Measurements from ENCODE around the gene INPP4B. TPM values are rescaled to one million over a fixed set of nuclear protein-coding genes. Genes with fewer than 3 reads are reported as not detected.

The INPP4B gene
- total RNA-seq, 1 experiment from 2014 or later = 14.3 TPM

GRCh38 chr4:142085513-142086292 lies 760.4 kb downstream of the INPP4B start:
- ATAC-seq (no peak), DNase-seq (ENCODE audit: low read depth, low spot score) (no peak)
- Histone ChIP-seq H3K4me1 (ENCODE audit: control insufficient read depth in 1 of 2, insufficient read depth in 2 of 2, low read length in 2 of 2) (peaks cover 0 to 4% of the 10 kb centered on the region in 2 experiments; a peak in 2 of 4 replicates), H3K9ac (ENCODE audit: low read length) (no peak overlapping the region), H3K4me3 (replicated peaks in 1 of 2; ENCODE audit: low read depth in 1 of 2, low read length in 2 of 2) (no peak overlapping the region), H3K4me2 (ENCODE audit: low read length) (no peak overlapping the region), H4K20me1 (ENCODE audit: insufficient read depth) (no peaks in the 10 kb centered on the region), H3K9me2 (ENCODE audit: insufficient read depth) (no peaks in the 10 kb centered on the region), H3K27me3 (ENCODE audit: insufficient read depth, low read length) (no peaks in the 10 kb centered on the region), H3K9me3 (ENCODE audit: control insufficient read depth in 1 of 2, insufficient read depth in 1 of 2, low read depth in 1 of 2, low read length in 2 of 2) (no peaks in the 10 kb centered on the region), H3K27ac (ENCODE audit: low read depth, low read length) (no peak overlapping the region), H2AFZ (ENCODE audit: low read depth, low read length, poor library complexity, severe bottlenecking) (no peak overlapping the region), H3K79me2 (ENCODE audit: insufficient read depth, low read length) (no peaks in the 10 kb centered on the region), H3K36me3 (ENCODE audit: control insufficient read depth in 1 of 2, insufficient read depth in 2 of 2, low read length in 2 of 2) (no peaks in the 10 kb centered on the region)
- no TSS peak for BruUV-seq (replicated peaks)
- CTCF ChIA-PET = no interaction called here
- intact Hi-C loops (cut with micrococcal nuclease) = no loop called here
- TF ChIP-seq SRF (IDR thresholded peaks at IDR 0.05; ENCODE audit: low read depth) = no peak
- no peak for TF ChIP-seq ZNF274 (IDR thresholded peaks at IDR 0.05; ENCODE audit: low read depth, low read length)
- no peak for TF ChIP-seq EZH2phosphoT487 (IDR thresholded peaks at IDR 0.05; ENCODE audit: borderline replicate concordance)
- no peak for TF ChIP-seq JUND (IDR thresholded peaks at IDR 0.05)
- no peak for TF ChIP-seq EZH2 (IDR thresholded peaks at IDR 0.05)
- no peak for TF ChIP-seq YY1 (IDR thresholded peaks at IDR 0.05; ENCODE audit: extremely low read depth, insufficient replicate concordance, low read depth, low read length)
- no peak for TF ChIP-seq RAD21 (IDR thresholded peaks at IDR 0.05; ENCODE audit: low read depth)
- TF ChIP-seq CBX3 (IDR thresholded peaks at IDR 0.05; ENCODE audit: low read depth) = no peak
- no peak for TF ChIP-seq FOSL1 (IDR thresholded peaks at IDR 0.05; ENCODE audit: low read depth)
- TF ChIP-seq ZFX (IDR thresholded peaks at IDR 0.05) = no peak
- POLR2A ChIA-PET = no interaction called here
- RAD21 ChIA-PET (ENCODE audit: low non-redundant PET in 1 of 2, low total read pairs in 2 of 2, uncharacterized antibody in 2 of 2, unreplicated experiment in 2 of 2) = no interaction called here

DNA sequence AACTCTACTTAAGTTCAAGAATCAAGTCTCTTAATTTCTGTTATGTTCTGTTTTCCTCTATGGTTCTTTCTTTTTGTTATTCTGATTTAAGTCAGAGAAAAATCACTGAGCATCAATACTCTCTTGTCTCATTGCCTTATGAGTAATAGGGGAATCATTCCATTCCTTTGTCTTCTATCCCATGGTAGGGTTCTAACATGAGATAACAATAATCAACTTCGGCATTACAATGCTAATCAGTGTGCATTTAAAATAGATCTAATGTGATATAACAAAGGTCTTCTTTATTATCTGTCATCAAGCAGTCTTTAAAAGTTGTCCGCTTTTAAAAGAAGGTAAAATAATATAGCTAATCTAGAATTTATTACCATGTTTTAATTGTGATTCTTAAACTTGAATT lies 762.8 kb downstream of the INPP4B start:
- CTCF ChIA-PET = no interaction called here

More for the DNA sequence above, 762.8 kb downstream of the INPP4B start:
- Histone ChIP-seq H3K79me2 (ENCODE audit: insufficient read depth, low read length) (no peaks in the 10 kb centered on the region), H3K9me2 (ENCODE audit: insufficient read depth) (no peaks in the 10 kb centered on the region), H4K20me1 (ENCODE audit: insufficient read depth) (no peaks in the 10 kb centered on the region), H3K4me1 (ENCODE audit: control insufficient read depth in 1 of 2, insufficient read depth in 2 of 2, low read length in 2 of 2) (no peaks in the 10 kb centered on the region), H3K36me3 (ENCODE audit: control insufficient read depth in 1 of 2, insufficient read depth in 2 of 2, low read length in 2 of 2) (no peaks in the 10 kb centered on the region), H2AFZ (ENCODE audit: low read depth, low read length, poor library complexity, severe bottlenecking) (no peak overlapping the region), H3K27ac (ENCODE audit: low read depth, low read length) (no peak overlapping the region), H3K9ac (ENCODE audit: low read length) (no peak overlapping the region), H3K4me2 (ENCODE audit: low read length) (no peak overlapping the region), H3K9me3 (ENCODE audit: control insufficient read depth in 1 of 2, insufficient read depth in 1 of 2, low read depth in 1 of 2, low read length in 2 of 2) (no peaks in the 10 kb centered on the region), H3K4me3 (replicated peaks in 1 of 2; ENCODE audit: low read depth in 1 of 2, low read length in 2 of 2) (no peak overlapping the region), H3K27me3 (ENCODE audit: insufficient read depth, low read length) (no peaks in the 10 kb centered on the region)
- no peak for DNase-seq (ENCODE audit: low read depth, low spot score)
- ChIA-PET POLR2A (no interaction called here), RAD21 (ENCODE audit: low non-redundant PET in 1 of 2, low total read pairs in 2 of 2, uncharacterized antibody in 2 of 2, unreplicated experiment in 2 of 2) (no interaction called here)
- no TSS peak for BruUV-seq (replicated peaks)
- intact Hi-C loops (cut with micrococcal nuclease) = no loop called here
- TF ChIP-seq EZH2phosphoT487 (IDR thresholded peaks at IDR 0.05; ENCODE audit: borderline replicate concordance) (no peak), POLR2AphosphoS5 (IDR thresholded peaks at IDR 0.05; ENCODE audit: low read depth, low read length) (no peak), YY1 (IDR thresholded peaks at IDR 0.05; ENCODE audit: extremely low read depth, insufficient replicate concordance, low read depth, low read length) (no peak), ELF1 (IDR thresholded peaks at IDR 0.05; ENCODE audit: borderline replicate concordance, low read depth) (no peak), TCF7L2 (IDR thresholded peaks at IDR 0.05; ENCODE audit: borderline replicate concordance, extremely low read depth, insufficient read depth, insufficient read length) (no peak), MAX (IDR thresholded peaks at IDR 0.05) (no peak), RAD21 (IDR thresholded peaks at IDR 0.05; ENCODE audit: low read depth) (no peak)
- ATAC-seq = no peak
